Measurements from ENCODE around the gene NFASC.

- TF ChIP-seq MAX (CRISPR knock-in tag; IDR thresholded peaks at IDR 0.05) (no peak), CTCF (IDR thresholded peaks at IDR 0.05) (no peak), TEAD4 (CRISPR knock-in tag; IDR thresholded peaks at IDR 0.05) (no peak), CBFB (CRISPR knock-in tag; IDR thresholded peaks at IDR 0.05; ENCODE audit: low read depth) (no peak)
Measured at GRCh38 chr1:204925701-204926100, 55.0 kb downstream of the NFASC start.

Measured in WTC11 (cell line).